ENCODE results near the gene CCNY. TPM values are rescaled to one million over a fixed set of nuclear protein-coding genes. Genes with fewer than 3 reads are reported as not detected.
"Not testable (repeated sequence)": the region's sequence is repeated elsewhere in the genome, so short reads cannot be mapped to it uniquely, and the experiment has no call there.

CCNY gene
- total RNA-seq, 2 donors from 2014 or later = 40.1 to 84.6 TPM

DNA sequence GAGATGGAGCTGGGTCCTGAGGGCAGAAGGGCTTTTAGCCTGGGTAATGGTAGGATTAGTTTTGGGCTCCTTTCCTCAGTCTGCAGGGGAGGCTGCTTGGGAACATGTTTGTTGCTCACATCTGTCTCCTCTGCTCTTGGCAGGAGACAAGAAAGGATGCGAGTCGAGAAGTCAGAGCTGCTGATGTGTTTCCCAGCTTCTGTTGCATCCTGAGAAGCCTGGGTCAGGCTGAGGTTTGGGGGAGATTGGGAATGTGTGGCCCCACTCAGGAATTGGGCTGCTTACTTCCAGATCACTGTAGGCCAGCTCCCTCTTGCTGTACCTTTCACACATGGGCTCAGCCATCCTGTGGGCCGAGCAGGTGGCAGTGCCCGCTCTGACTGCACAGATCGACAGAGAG, 79.2 kb downstream of the CCNY start:
- Histone ChIP-seq H3K27me3 (replicated peaks; ENCODE audit: insufficient read depth) (no peaks in the 10 kb centered on the region), H3K27ac (no peak overlapping the region), H3K4me3 (no peak overlapping the region), H3K9me3 (no peaks in the 10 kb centered on the region), H3K36me3 (no peaks in the 10 kb centered on the region), H3K4me1 (ENCODE audit: control insufficient read depth in 1 of 2, low read depth in 2 of 2) (peaks cover 7 to 51% of the 10 kb centered on the region in 2 donors)
- no peak for DNase-seq (ENCODE audit: low spot score)
- no peak for ATAC-seq (ENCODE audit: insufficient number of reproducible peaks, low FRiP score, low read depth)
- TF ChIP-seq, protein P1, sequence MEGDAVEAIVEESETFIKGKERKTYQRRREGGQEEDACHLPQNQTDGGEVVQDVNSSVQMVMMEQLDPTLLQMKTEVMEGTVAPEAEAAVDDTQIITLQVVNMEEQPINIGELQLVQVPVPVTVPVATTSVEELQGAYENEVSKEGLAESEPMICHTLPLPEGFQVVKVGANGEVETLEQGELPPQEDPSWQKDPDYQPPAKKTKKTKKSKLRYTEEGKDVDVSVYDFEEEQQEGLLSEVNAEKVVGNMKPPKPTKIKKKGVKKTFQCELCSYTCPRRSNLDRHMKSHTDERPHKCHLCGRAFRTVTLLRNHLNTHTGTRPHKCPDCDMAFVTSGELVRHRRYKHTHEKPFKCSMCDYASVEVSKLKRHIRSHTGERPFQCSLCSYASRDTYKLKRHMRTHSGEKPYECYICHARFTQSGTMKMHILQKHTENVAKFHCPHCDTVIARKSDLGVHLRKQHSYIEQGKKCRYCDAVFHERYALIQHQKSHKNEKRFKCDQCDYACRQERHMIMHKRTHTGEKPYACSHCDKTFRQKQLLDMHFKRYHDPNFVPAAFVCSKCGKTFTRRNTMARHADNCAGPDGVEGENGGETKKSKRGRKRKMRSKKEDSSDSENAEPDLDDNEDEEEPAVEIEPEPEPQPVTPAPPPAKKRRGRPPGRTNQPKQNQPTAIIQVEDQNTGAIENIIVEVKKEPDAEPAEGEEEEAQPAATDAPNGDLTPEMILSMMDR (IDR thresholded peaks at IDR 0.05) = no peak

DNA sequence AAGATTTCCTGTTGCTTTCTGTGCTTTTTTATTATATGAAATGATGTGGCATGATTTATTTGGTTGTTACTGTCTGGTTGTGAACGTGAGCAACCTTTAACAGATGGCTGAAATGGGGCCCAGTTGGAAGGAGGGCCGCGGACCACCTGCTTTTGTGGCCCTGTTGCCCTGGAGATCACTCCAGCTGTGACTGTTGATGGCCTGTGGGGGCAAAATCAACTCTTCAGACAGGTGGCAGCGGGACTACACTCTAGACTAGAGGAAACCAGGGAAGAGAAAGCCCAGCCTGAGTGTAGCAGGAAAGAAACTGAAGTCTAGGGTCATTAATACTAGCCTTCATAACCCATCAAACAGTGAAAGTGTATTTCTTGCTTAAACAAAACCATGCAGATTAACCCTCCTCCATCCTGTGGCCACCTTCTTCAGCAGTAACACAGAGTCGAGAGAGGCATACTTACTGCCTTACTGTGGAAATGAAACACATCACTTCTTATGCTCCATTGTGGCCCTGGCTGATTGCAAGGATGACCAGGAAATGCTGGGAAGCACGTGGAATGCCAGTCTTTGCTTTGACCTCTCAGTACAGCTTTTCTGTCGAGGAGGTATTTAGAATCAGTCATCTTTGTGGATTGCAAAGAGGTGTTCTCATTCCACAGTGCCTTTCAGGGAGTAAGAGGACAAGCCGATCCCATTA, 80.5 kb downstream of the CCNY start:
- Histone ChIP-seq H3K36me3 (no peaks in the 10 kb centered on the region), H3K27ac (peak overlapping the region in 1 of 2 donors; percentile 45), H3K4me3 (no peak overlapping the region), H3K27me3 (replicated peaks; ENCODE audit: insufficient read depth) (no peaks in the 10 kb centered on the region), H3K4me1 (ENCODE audit: control insufficient read depth in 1 of 2, low read depth in 2 of 2) (peaks cover 13 to 61% of the 10 kb centered on the region in 2 donors), H3K9me3 (no peaks in the 10 kb centered on the region)
- TF ChIP-seq, protein P1 (IDR thresholded peaks at IDR 0.05) = no peak
- ATAC-seq (ENCODE audit: insufficient number of reproducible peaks, low FRiP score, low read depth) (no peak), DNase-seq (ENCODE audit: low spot score) (no peak)

DNA sequence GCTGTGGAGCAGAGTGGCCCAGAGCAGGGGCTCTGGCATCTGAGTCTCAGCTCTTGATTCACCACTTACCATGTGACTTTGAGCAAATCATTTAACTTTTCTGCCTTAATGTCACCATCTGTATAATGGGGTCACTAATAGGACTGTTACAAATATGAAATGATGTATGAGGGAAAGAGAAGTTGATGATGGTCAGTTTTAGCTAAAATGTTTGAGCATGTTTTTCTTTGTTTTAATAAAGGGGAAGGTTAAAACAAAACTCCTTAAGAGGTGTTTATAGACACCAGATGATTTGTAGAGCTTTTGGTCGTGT, 81.0 kb downstream of the CCNY start:
- TF ChIP-seq, protein P1 (IDR thresholded peaks at IDR 0.05) = no peak
- Histone ChIP-seq H3K4me1 (ENCODE audit: control insufficient read depth in 1 of 2, low read depth in 2 of 2) (peaks cover 18 to 61% of the 10 kb centered on the region in 2 donors), H3K4me3 (no peak overlapping the region), H3K9me3 (no peaks in the 10 kb centered on the region), H3K27ac (peak overlapping the region in 1 of 2 donors; percentile 45), H3K27me3 (replicated peaks; ENCODE audit: insufficient read depth) (no peaks in the 10 kb centered on the region), H3K36me3 (no peaks in the 10 kb centered on the region)
- no peak for ATAC-seq (ENCODE audit: insufficient number of reproducible peaks, low FRiP score, low read depth)
- no peak for DNase-seq (ENCODE audit: low spot score)

DNA sequence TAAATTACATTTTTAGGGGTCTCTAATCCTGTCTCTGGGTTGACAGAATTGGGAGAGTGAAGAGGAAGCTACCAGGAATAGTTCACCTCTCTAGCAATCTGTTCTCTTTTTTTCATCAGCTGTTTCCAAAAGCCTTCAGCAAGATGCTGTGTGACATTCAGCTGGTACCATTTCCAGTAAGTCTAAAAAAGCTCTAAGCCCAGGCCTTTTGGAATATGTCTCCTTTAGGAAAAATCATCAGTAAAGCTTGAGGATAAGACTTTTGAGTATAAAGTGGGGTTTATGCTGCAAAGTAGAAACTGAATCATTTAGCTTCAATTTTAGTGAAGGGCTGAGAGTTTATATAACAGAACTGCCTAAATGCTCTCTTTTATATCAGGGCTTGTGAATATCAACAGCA, 81.5 kb downstream of the CCNY start:
- no peaks in the 10 kb centered on the region for H3K27me3 ChIP-seq (replicated peaks; ENCODE audit: insufficient read depth)
- H3K4me1 ChIP-seq (ENCODE audit: control insufficient read depth in 1 of 2, low read depth in 2 of 2) = peaks cover 23 to 67% of the 10 kb centered on the region in 2 donors
- ATAC-seq (ENCODE audit: insufficient number of reproducible peaks, low FRiP score, low read depth) = no peak
- no peaks in the 10 kb centered on the region for H3K9me3 ChIP-seq
- no peak overlapping the region for H3K27ac ChIP-seq
- no peak overlapping the region for H3K4me3 ChIP-seq
- no peak for DNase-seq (ENCODE audit: low spot score)
- TF ChIP-seq, protein P1 (IDR thresholded peaks at IDR 0.05) = no peak
- no peaks in the 10 kb centered on the region for H3K36me3 ChIP-seq

DNA sequence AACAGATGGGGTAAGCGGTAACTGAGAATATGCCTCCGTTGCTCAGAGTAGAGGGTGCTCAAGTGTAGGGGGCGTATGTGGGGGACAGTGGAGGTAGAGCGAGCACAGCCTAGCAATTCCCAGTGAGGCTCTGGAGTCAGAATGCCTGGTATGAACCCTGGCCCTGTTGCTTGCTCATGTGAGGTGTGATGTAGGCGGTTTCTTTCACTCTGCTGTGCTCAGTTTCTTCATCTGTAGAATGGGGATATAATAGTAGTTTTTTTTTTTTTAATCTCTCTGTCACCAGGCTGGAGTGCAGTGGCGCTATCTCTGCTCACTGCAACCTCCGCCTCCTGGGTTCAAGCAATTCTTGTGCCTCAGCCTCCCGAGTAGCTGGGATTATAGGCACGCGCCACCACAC, 82.3 kb downstream of the CCNY start:
- not testable (repeated sequence) for ATAC-seq (ENCODE audit: insufficient number of reproducible peaks, low FRiP score, low read depth); H3K27ac ChIP-seq; H3K9me3 ChIP-seq; H3K27me3 ChIP-seq (replicated peaks; ENCODE audit: insufficient read depth); H3K36me3 ChIP-seq; H3K4me3 ChIP-seq; DNase-seq (ENCODE audit: low spot score)
- peaks cover 22 to 64% of the 10 kb centered on the region in 2 donors for H3K4me1 ChIP-seq (ENCODE audit: control insufficient read depth in 1 of 2, low read depth in 2 of 2)

DNA sequence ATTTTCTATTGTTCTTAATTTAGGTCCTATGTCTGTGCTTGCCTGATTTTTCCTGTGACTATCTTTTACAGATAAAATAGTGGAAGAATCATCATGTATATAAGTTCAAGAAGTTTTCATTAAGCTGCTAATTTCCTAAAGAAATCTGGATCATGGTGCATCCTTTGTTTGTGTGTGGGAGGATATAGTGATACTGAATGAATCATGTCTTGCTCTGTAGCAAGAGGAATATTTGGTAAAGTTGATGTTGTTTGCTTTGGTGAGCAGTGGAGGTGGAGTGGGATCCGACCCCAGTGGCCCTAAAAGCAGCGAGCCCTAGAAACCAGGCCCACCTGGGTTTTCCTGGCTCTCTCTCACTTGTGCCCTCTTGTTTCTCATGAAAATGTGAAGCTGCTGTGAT, 83.7 kb downstream of the CCNY start:
- H3K36me3 ChIP-seq = no peaks in the 10 kb centered on the region
- H3K27me3 ChIP-seq (replicated peaks; ENCODE audit: insufficient read depth) = no peaks in the 10 kb centered on the region
- ATAC-seq (ENCODE audit: insufficient number of reproducible peaks, low FRiP score, low read depth) (no peak), DNase-seq (ENCODE audit: low spot score) (no peak)
- no peak overlapping the region for H3K4me3 ChIP-seq
- H3K4me1 ChIP-seq (ENCODE audit: control insufficient read depth in 1 of 2, low read depth in 2 of 2) = peaks cover 22 to 60% of the 10 kb centered on the region in 2 donors
- TF ChIP-seq, protein P1 (IDR thresholded peaks at IDR 0.05) = no peak
- no peaks in the 10 kb centered on the region for H3K9me3 ChIP-seq
- no peak overlapping the region for H3K27ac ChIP-seq
